GM19193 (cell line): ENCODE data around the gene SYPL1.
A peak's percentile ranks its signal among the peaks of the same experiment; 100 is the strongest.

ENCODE experiments used
- POLR2A ChIP-seq: IDR thresholded peaks from 4 replicates; pipeline ENCODE4 v1.6.1; 2011; ENCODE audit not compliant: insufficient read depth, insufficient read length; ENCODE audit errors: extremely low read depth

The SYPL1 gene

DNA sequence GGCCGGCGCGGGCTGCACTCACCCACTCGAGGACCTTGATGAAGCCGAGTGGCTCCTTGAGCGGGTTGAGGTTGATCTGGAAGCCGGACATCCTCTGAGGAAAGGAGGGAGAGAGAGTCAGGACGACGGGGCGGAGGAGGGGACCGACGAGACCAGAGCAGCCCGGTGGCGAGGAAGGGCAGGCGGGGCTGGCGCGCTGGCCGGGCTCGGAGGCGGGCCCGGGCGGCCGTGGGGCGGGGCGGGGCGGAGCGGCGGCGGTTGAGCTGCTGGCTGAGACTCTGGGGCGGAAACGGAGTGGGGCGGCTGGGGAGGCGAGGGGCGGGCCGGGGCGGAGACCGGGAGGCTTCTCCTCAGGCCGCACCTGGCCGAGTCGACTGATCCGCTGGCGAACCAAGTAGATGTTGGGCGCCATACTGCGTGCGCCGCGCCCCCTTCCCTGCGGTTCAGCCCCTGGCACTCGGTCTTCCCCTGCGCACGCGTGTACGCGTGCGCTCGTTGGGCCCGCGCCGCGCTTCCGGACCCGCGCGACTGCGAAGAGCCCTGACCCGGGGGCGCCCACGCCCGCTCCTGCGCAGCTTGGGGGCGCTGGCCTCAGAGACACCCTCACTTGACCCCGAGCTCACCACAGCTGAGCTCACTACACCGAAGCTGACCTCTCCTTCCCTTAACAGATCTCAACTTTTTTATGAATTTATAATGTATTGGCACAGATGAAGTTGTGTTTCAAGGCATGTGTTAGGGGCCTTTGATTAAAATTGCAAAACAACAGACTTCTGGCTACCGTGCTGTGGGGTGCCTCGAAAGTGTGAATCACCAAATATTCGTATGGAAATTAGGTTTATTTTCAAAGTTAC is at the start of gene SYPL1:
Gene SYPL1, minus strand, starts transcription at position 195 of the 854 bp plus-strand sequence. Its CDS starts 104 bp downstream, at position 91.
- peak; percentile 61 for TF ChIP-seq POLR2A

DNA sequence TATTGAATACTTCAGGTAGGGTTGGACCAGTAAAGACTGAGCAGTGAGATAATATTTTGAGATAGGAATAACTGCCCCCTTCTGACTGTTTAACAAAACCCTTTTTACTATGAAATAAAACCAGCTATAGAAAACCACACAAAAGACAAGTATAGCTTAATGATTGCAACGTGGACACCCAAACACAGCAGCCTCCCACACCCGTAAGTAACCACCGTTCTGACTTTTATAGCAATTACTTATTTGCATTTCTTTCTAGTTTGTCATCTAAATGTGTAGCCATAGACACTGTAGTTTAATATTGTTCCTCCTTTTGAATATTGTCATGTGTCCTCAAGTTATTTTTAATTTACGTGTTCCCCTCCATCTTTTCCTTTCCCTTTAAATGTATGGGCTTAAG is 42.9 kb upstream of the SYPL1 start:
- no peak for TF ChIP-seq POLR2A

DNA sequence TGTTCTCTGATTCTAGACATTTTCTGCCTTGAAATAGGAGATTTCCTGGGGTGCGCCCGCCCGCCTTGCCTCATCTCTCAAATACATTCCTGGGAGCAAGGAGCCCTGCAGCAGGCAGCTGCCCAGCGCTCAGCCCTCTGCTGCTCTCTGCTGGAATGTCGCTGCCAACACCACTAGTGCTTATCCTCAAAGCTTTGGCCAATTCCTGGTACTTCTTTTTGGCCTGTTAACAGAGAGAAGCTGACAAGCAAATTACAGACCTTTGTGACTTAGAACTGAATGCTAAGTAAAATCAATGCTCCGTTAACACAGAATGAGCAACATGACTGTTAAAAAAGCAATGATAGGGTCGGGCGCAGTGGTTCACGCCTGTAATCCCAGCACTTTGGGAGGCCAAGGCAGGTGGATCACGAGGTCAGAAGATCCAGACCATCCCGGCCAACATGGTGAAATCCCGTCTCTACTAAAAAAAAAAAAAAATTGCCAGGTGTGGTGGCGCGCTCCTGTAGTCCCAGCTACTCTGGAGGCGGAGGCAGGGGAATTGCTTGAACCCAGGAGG is 41.9 kb upstream of the SYPL1 start:
- no peak for TF ChIP-seq POLR2A

DNA sequence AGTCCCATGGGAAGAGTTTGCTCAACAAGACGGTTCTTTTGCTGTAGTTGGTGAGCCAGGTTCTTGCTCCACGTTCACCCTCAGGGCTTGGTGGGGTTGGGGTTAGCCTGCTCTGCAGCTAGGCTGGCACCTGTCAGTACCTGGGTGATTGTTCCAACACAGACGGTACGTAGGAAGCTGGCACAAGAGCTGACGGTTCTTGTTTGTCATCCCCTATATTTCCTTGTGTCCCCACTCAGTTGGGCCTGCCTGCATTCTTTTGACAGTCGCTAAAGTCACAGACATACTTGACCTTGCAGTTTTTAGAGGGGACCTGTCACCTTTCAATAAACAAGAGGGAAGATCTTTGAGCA is 40.2 kb upstream of the SYPL1 start:
- no peak for TF ChIP-seq POLR2A

DNA sequence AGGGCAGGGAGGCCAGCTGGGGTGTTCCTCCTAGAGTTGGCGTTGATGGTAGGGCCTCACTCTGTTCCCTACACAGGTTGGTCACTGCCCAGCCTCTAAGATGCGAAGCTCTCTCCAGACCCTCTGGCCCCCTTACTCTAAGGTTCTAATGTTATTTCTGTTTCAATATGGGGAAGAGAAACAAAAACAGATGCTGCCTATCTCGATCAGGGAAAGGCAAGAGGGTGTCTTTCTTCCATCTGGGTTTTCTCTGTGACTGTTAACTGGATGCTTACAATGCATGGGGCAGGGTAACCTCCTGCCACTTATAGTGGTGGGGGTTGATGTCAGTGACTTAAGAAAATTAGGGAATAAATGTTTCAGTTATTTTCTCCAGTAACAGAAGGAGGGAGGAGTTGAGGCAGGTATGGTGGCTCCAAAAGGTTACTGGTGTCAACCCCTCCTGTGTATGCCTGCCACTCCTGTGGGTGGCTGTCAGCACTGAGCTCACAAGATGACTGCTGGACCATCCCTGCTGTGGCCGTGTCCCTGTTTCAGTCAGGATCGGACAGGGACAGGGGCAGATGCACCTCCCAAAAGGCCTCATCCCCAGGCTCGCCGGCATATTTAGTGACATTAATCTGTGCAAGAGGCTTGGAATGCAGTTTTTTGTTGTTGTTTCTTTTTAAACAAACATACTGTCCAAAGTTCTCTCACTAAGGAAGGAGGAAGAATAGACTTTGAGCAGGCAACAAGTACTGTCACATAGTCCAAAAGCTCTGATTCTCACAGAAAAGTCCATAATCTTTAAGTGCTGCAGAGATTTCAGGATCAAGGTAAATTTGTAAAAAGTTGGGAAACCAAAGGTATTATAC is 39.6 kb upstream of the SYPL1 start:
- no peak for TF ChIP-seq POLR2A

DNA sequence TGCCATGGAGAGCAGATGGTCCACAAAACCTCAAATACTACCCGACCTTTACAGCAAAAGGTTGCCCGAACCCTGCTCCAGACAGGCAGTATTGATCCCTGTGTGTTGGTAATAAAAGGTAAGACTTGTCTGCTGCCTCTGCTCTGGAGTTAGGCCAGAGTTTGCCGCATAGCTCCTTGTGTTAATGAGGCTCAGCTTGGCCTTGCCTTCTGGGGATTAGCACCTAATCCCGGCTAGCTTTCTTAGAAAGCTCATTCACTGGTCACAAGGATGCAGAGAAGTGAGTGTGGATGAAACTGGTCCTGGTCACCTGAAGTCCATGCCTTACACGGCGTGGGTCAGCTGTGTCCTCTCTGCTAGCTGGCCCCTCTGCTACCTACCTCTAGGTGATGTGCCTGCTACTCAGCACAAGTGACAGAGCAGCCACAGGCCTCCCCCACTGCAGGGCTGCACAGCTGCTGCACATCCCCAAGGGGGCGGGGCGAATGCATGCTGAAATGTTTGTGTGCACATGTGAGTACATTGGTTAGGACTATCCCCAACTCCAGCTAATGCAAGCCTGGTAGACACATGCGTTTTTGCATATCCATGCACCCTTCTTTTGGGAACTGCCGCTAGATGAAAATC is 31.7 kb upstream of the SYPL1 start:
- TF ChIP-seq POLR2A, result no peak

DNA sequence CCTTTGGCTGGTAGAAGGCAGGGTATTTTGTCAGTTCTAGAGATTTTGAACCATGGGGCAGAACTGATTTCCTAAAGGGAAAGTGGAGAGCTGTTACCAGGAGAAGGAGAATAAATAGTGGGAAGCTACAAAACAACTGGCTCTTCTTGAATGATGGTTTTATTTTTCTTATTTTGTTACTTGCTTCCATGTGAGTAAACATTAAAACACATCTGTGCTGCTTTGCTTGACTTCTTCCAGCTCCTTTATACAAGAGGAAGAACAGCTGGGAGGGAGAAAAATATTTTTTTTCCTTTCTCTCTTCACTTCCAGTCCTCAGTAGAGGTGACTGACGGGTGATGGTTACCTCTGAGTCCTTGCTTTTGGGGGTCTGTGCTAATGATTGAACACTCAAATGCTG is 30.0 kb upstream of the SYPL1 start:
- no peak for TF ChIP-seq POLR2A

DNA sequence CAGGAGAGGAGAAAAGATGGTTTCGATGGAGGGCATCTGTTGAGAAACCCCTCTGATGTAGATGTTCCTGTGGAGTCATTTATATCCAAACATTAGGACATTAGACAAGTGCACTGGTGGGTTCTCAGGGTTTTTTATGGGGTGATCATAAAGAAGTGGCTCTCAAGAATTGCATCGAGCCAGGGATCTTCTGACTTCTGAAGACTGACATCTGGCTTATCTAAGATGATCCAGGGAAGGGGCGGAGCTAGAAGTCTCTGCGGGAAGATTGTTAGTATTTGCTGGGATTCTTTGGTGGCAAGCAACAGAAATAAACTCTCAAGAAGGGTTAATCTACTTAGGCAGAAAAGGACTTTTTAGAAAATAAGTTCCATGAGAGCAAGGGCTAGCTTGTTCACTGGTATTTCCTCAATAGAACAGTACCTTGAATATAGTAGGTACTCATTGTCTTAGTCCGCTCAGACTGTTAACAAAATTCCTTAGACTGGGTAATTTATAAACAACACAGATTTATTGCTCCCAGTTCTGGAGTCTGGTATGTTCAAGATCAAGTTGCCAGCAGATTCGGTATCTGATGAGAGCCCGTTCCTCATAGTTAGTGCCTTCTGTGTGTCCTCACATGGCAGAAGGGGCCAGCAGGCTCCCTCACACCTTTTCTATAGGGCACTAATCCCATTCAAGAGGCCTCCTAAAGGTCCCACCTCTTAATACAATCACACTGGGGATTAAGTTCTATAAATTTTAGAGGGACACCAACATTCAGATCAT is 28.5 kb upstream of the SYPL1 start:
- no peak for TF ChIP-seq POLR2A

DNA sequence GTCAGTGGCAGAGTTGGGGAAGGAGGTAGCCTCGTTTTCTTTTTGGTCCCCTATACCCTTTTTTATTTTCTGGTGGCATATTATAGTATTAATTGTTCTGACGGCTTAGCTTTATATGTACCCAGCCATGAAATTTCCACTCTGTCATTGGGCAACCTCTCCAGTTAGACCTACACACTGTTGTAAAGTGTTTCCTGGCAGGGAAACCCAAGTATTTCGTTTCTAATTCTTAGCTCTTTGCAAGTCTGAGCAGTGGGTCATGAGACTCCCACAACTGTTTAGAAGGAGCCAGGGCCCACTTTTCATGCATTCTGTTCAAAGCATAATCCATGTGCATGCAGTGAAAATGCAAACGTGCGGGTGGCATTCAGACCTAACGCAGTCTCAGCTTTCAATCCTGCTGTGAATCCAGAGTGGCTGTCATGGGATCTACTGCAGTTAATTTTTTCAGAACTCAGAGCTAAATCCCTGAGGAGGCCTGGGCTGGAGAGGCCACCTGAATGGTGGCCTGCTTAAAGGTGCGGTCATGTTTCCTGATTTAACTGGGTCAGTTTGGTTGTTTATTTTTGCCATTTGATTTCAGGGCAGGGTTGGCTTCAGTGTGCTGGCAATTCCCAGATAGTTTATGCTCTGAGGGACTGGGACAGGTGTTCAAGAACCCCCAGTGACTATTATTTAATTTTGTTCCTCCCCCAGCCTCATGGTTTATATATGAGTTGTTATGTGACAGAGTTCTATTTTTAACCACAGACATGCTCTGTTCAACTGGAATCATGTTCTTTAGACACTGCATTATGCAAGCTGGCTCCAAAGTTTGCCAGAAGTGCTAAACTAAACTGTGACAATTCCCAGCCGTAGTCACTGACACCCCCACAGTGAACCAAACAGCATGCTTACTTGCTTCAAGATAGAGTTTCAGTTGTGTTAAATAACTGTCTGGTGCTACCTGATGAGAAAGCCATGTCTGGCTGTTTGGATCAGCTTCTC is 27.4 kb upstream of the SYPL1 start:
- TF ChIP-seq POLR2A, result no peak

DNA sequence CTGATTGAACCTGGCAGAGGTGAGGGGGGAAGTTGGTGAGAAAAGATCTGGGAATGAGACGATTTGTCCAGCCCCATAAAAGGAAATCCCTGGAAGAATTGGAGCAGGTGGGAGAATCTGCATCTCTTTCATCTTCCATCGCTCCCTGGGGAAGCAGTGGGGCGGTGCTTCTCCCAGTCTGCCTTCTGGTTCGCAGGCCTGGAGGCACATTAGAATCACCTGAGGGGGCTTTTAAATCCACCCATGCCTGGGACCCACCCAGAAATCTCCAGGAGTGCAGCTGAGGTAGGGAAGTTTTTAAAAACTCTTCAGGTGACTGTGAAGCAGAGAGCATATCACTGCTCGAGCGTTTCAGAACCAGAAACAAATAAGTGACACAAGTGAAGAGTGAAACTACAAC is 26.7 kb upstream of the SYPL1 start:
- TF ChIP-seq POLR2A, result no peak

DNA sequence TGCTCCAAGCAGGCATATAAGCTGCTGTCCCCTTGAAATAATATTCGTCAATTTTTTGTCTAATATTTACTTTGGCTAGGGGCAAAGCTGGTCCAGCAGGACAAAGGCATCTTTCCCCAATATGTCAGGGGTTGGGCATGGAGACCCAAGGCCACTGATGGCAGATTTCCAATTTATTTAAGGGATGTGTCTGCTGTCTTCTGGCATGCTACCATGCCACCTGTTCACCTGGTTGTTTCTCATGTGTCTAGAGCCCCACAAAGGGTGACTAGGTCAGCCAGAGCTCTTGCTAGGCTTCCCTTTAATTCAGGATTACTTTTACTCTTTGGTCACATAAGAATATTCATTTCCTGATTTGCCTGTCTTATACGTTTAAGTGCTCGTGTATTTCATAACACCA is 22.1 kb upstream of the SYPL1 start:
- no peak for TF ChIP-seq POLR2A

DNA sequence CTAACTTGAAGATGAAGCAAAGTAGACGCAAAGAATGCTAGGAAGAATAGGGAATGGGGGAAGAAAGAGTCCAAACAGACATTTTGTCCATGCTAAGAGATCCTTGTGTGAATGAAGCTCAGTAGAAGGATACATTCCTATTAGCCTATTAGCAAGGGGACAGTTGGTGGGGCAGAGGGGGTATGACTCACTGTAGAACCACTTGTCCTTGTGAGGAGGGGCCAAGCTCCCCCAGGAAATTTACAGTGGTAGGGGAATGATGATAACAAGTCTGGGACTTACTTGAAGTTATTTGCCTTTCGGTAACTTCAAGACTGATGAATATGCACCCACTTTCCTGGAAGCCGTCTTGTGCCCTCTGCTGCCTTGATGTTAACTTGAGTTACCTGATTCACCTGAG is 17.2 kb upstream of the SYPL1 start:
- TF ChIP-seq POLR2A, result no peak

DNA sequence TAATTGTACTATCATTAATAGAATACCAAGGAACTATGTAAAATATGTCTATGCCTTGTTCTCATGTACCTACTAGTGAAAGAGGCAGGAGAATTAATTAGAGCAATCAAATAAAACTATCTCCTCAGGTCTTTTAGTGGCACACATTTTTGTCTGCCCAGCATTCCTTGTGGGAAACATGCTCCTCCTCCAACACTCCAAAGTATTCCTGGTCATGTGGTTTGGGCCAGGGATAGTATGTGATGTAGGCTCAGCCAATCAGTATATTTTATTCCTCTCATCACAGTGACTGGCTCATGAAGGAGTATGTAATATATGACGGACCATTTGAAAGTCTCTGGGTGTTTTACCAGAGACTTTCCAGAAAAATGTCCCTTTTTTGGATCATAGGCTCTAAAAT is 16.7 kb upstream of the SYPL1 start:
- no peak for TF ChIP-seq POLR2A
